Type B pancreatic cell (in vitro differentiated cells): ENCODE measurements around the gene EME1. TPM values are rescaled to one million over a fixed set of nuclear protein-coding genes. Genes with fewer than 3 reads are reported as not detected.
"Not testable (repeated sequence)": the region's sequence is repeated elsewhere in the genome, so short reads cannot be mapped to it uniquely, and the experiment has no call there.

Experiments used
- DNase-seq: peaks from one replicate; pipeline ENCODE4 v3.0.0; 2021; ENCODE audit warnings: mixed read lengths; ENCODE audit not compliant: unreplicated experiment; ENCODE audit errors: extremely low spot score
- H3K27ac Mint-ChIP-seq: 2 replicates; pipeline ENCODE4 v1.8.0; 2021; ENCODE audit warnings: mild to moderate bottlenecking, mixed read lengths
- H3K27me3 Mint-ChIP-seq: 2 replicates; pipeline ENCODE4 v1.8.0; 2021; ENCODE audit warnings: mixed read lengths
- H3K36me3 Mint-ChIP-seq: 2 replicates; pipeline ENCODE4 v1.8.0; 2021; ENCODE audit warnings: mixed read lengths
- H3K4me1 Mint-ChIP-seq: one replicate; pipeline ENCODE4 v1.8.0; 2021; ENCODE audit warnings: mixed read lengths; ENCODE audit not compliant: unreplicated experiment
- H3K4me3 Mint-ChIP-seq: 2 replicates; pipeline ENCODE4 v1.8.0; 2021; ENCODE audit warnings: mild to moderate bottlenecking, mixed read lengths
- H3K9me3 Mint-ChIP-seq: 2 replicates; pipeline ENCODE4 v1.8.0; 2021; ENCODE audit warnings: mixed read lengths
- total RNA-seq: library from RNA; stranded (reverse); gene quantifications from 2 replicates; pipeline ENCODE4 v1.2.1, GENCODE V29; 2021; ENCODE audit warnings: low replicate concordance
- TF ChIP-seq, protein P1 (sequence below): fragments of 200-600 bp; sonication (generic); conservative IDR thresholded peaks from 2 replicates; pipeline ENCODE4 v1.5.0; 2021; ENCODE audit warnings: antibody characterized with exemption, mild to moderate bottlenecking

Gene EME1
- total RNA-seq, 1 donor from 2014 or later = 18.7 TPM

DNA sequence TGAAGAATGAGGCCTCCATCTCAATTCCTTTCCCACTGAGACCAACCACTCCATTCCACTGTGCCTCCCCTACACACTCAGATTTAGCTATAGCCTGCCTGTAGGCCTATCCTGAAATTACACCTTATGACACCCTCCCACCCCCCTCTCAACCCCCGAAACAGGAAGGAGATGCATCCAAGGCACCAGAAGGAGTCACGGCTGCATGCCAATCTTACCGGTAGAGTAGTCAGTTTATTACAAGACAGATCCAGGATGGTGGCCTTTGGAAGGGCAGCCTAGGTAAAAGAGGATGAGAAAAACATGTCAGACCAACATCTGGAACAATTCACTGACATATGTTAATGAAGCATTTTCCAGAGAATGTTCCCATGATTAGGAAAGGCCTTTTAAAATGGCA lies 21.7 kb downstream of the EME1 start:
- Mint-ChIP-seq H3K4me3 (peak overlapping the region; percentile 74), H3K36me3 (peaks cover 24% of the 10 kb centered on the region), H3K27ac (peak overlapping the region; percentile 70), H3K9me3 (no peaks in the 10 kb centered on the region), H3K4me1 (peaks cover 20% of the 10 kb centered on the region), H3K27me3 (no peaks in the 10 kb centered on the region)
- TF ChIP-seq, protein P1, sequence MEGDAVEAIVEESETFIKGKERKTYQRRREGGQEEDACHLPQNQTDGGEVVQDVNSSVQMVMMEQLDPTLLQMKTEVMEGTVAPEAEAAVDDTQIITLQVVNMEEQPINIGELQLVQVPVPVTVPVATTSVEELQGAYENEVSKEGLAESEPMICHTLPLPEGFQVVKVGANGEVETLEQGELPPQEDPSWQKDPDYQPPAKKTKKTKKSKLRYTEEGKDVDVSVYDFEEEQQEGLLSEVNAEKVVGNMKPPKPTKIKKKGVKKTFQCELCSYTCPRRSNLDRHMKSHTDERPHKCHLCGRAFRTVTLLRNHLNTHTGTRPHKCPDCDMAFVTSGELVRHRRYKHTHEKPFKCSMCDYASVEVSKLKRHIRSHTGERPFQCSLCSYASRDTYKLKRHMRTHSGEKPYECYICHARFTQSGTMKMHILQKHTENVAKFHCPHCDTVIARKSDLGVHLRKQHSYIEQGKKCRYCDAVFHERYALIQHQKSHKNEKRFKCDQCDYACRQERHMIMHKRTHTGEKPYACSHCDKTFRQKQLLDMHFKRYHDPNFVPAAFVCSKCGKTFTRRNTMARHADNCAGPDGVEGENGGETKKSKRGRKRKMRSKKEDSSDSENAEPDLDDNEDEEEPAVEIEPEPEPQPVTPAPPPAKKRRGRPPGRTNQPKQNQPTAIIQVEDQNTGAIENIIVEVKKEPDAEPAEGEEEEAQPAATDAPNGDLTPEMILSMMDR = no peak
- no peak for DNase-seq

DNA sequence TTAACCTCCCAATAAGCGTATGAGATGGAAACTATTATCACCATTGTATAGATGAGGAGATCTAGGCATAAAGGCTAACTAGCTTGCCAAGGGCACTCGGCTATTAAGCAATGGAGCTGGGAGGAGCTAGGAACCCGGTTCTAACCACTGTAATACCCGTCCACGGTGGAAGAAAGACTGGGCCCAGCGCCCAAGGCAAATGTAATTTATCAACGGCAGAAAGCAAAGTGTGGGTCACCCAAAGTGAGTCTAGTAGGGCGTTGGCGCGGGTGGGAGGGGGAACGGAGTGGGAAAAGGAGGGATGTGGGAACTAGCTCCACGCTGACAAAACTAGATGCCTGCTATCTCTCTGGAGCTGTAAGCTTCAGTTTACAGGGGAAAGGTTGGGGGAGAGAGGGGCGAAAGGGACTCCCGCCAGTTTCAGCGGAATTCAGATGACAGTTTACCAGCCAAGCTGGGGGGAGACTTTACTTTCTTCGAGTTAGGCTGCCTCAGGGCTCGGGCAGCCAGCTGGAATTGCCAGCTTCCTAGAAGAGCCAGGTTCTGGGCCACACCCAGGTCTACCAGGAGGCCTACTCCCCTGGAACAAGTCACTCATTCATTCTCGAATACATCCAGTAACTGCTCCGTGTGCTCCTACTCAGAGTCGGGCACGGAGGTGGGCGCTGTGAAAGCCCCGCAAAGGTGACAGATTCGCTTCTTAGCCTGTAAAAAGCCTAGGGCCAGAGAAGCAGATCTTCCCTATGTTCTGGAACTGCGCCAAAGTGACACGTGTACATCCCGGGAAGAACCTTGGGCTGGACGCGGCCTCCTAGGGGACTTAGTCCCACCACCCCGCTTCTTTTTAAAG lies 23.5 kb downstream of the EME1 start:
- Mint-ChIP-seq H3K4me3 (peak overlapping the region; percentile 97), H3K9me3 (no peaks in the 10 kb centered on the region), H3K27ac (peak overlapping the region; percentile 94), H3K27me3 (no peaks in the 10 kb centered on the region), H3K4me1 (peaks cover 20% of the 10 kb centered on the region), H3K36me3 (peaks cover 24% of the 10 kb centered on the region)
- TF ChIP-seq, protein P1 = no peak
- DNase-seq = no peak

DNA sequence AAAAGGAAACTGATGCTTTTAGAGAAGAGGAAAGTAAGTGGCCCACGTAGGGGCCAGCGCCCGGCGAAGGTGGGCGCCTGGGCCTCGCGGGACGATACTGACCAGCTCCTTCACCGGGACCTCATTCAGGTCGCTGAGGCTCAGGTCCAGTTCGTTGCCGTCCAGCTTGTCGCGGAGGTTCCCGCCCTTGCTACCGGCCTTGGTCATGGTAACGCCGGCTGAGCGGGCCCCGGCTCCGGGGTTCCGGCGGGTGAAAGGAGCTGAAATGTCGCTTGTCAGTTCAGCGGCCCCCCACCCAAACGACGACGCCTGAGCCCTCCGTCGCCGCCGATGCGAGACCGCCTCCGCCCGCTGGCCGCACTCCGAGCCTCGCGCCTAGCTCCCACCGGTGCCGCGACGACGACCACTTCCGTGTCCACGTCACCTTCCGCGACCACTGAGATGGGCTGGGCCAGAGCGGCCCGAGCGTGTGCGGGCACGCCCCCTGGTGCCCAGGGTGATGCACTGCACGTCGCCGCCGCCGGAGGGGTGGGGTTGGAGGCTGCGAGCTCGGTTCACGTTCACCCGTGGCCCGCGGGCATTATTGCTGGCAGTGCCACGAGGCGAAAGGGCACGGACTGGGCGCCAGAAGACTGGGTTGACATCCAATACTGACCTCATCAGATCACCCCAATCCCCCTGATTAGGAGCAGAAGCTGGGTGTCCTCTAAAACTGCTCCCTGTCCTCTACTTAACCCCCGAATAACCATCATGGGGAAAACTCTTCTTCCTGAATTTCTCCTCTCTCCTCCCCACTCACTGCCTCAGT lies 24.3 kb downstream of the EME1 start, which contains the start of gene LRRC59:
Gene LRRC59 (minus strand): TSS at position 413 of the 808 bp plus-strand sequence. CDS start 206 bp downstream, at position 207.
- Mint-ChIP-seq H3K27ac (peak within 1 kb of the TSS; percentile 94), H3K36me3 (peaks cover 24% of the 10 kb centered on the region), H3K4me1 (peaks cover 20% of the 10 kb centered on the region), H3K27me3 (no peaks in the 10 kb centered on the region), H3K4me3 (peak within 1 kb of the TSS; percentile 97), H3K9me3 (no peaks in the 10 kb centered on the region)
- DNase-seq = peak; percentile 93
- TF ChIP-seq, protein P1 = peak; percentile 99

GRCh38 chr17:50397919-50398285 lies 24.9 kb downstream of the EME1 start:
- DNase-seq = no peak
- H3K27me3 Mint-ChIP-seq = no peaks in the 10 kb centered on the region
- peaks cover 20% of the 10 kb centered on the region for H3K4me1 Mint-ChIP-seq
- peaks cover 21% of the 10 kb centered on the region for H3K36me3 Mint-ChIP-seq
- H3K27ac Mint-ChIP-seq = peak overlapping the region; percentile 94
- H3K4me3 Mint-ChIP-seq = peak overlapping the region; percentile 97
- H3K9me3 Mint-ChIP-seq = no peaks in the 10 kb centered on the region
- TF ChIP-seq, protein P1 = no peak

GRCh38 chr17:50398672-50399071 lies 25.6 kb downstream of the EME1 start:
- not testable (repeated sequence) for H3K27me3 Mint-ChIP-seq, H3K9me3 Mint-ChIP-seq, DNase-seq
- peaks cover 15% of the 10 kb centered on the region for H3K36me3 Mint-ChIP-seq
- peak overlapping the region; percentile 62 for H3K4me3 Mint-ChIP-seq
- peak overlapping the region; percentile 7 for H3K27ac Mint-ChIP-seq
- peaks cover 20% of the 10 kb centered on the region for H3K4me1 Mint-ChIP-seq

GRCh38 chr17:50399591-50399990 lies 26.6 kb downstream of the EME1 start:
- H3K27ac Mint-ChIP-seq = not testable (repeated sequence)

GRCh38 chr17:50405351-50405750 lies 32.3 kb downstream of the EME1 start:
- H3K9me3 Mint-ChIP-seq, H3K4me3 Mint-ChIP-seq, H3K4me1 Mint-ChIP-seq, H3K36me3 Mint-ChIP-seq, DNase-seq, H3K27ac Mint-ChIP-seq: not testable (repeated sequence)
- H3K27me3 Mint-ChIP-seq = peaks cover 18% of the 10 kb centered on the region

More at GRCh38 chr17:50399591-50399990, 26.6 kb downstream of the EME1 start:
- H3K27me3 Mint-ChIP-seq, DNase-seq, H3K9me3 Mint-ChIP-seq: not testable (repeated sequence)
- peak overlapping the region; percentile 47 for H3K4me3 Mint-ChIP-seq
- peaks cover 20% of the 10 kb centered on the region for H3K4me1 Mint-ChIP-seq
- H3K36me3 Mint-ChIP-seq = peaks cover 12% of the 10 kb centered on the region
